ENCODE data around the gene C2CD2L. TPM values are rescaled to one million over a fixed set of nuclear protein-coding genes. Genes with fewer than 3 reads are reported as not detected.

The C2CD2L gene
- total and polyA plus RNA-seq, 2 donors (not counting 3 experiments of a cell fraction or from before 2014, with no cell fraction given): 9.1 to 10.4 TPM

- intact Hi-C loops (cut with micrococcal nuclease): no loop called here
- Histone ChIP-seq H3K36me3 (ENCODE audit: control insufficient read depth in 2 of 2, extremely low read depth in 1 of 2, insufficient read depth in 2 of 2, low read length in 2 of 2) (no peaks in the 10 kb centered on the region), H3K9me3 (replicated peaks; ENCODE audit: control insufficient read depth, insufficient read depth, low read length) (no peaks in the 10 kb centered on the region), H3K4me3 (replicated peaks in 1 of 3; ENCODE audit: insufficient read depth in 1 of 3, low read depth in 1 of 3, low read length in 3 of 3) (no peak overlapping the region), H3K79me2 (ENCODE audit: control insufficient read depth, insufficient read depth, low read length) (no peaks in the 10 kb centered on the region), H3K27ac (ENCODE audit: insufficient read depth, low read depth, low read length) (no peak overlapping the region), H2AFZ (ENCODE audit: low read depth, low read length) (no peak overlapping the region), H3K9ac (replicated peaks; ENCODE audit: extremely low read depth, insufficient read depth, low read length) (no peak overlapping the region), H3K9me1 (replicated peaks; ENCODE audit: control insufficient read depth, extremely low read depth, insufficient read depth, low read length) (no peaks in the 10 kb centered on the region), H3K4me2 (ENCODE audit: insufficient read depth, low read length) (no peak overlapping the region), H3K27me3 (ENCODE audit: control insufficient read depth in 2 of 2, insufficient read depth in 2 of 2, low read length in 2 of 2) (peaks cover 0 to 1% of the 10 kb centered on the region in 2 experiments), H4K20me1 (replicated peaks; ENCODE audit: control insufficient read depth, extremely low read depth, insufficient read depth, low read length) (no peaks in the 10 kb centered on the region), H3K4me1 (ENCODE audit: control insufficient read depth, extremely low read depth, insufficient read depth, low read length) (no peaks in the 10 kb centered on the region)
- DNase-seq (ENCODE audit: low read depth, low spot score): no peak
- TF ChIP-seq JUN (IDR thresholded peaks at IDR 0.05; ENCODE audit: borderline replicate concordance, insufficient read depth, insufficient read length, low read depth) (no peak), EZH2 (IDR thresholded peaks at IDR 0.05; ENCODE audit: borderline replicate concordance, low read depth, low read length, severe bottlenecking) (no peak), GATA2 (IDR thresholded peaks at IDR 0.05; ENCODE audit: insufficient read depth, insufficient read length, low read depth, low read length) (no peak), POLR2AphosphoS5 (IDR thresholded peaks at IDR 0.05; ENCODE audit: insufficient read depth, low read depth, low read length) (no peak), CTCF (IDR thresholded peaks at IDR 0.05; ENCODE audit: extremely low read depth in 1 of 2, insufficient read depth in 1 of 2, low read depth in 1 of 2, low read length in 2 of 2) (no peak), POLR2A (IDR thresholded peaks at IDR 0.05; ENCODE audit: low read depth, low read length) (no peak), MAX (IDR thresholded peaks at IDR 0.05; ENCODE audit: insufficient read depth, insufficient read length) (no peak), MYC (IDR thresholded peaks at IDR 0.05; ENCODE audit: low read depth, low read length) (no peak), FOS (IDR thresholded peaks at IDR 0.05; ENCODE audit: borderline replicate concordance, insufficient read depth, low read length) (no peak)
- FAIRE-seq: no peak
- ChIA-PET POLR2A (no interaction called here), CTCF (interaction anchor here (0.6 to 1.5 kb wide), 7 partner anchors 9 to 36 kb away, joined by 3 to 4 read pairs (median 3); no protein-coding TSS in a partner anchor)
- no TSS peak for BruUV-seq (replicated peaks)
- dilution Hi-C loops (cut with MboI; ENCODE audit: extremely low pct_ligation_motif_present, low sequenced_read_pairs): no loop called here
These were observed 53.0 kb downstream of the C2CD2L start for GRCh38 chr11:119160151-119160550.
